ENCODE results near the gene ELK4.

- TF ChIP-seq YY1 (IDR thresholded peaks at IDR 0.05; ENCODE audit: low read depth, low read length) (no peak), POLR2A (IDR thresholded peaks at IDR 0.05; ENCODE audit: control extremely low read depth in 1 of 2, low read depth in 2 of 2, low read length in 2 of 2) (no peak), JUN (IDR thresholded peaks at IDR 0.05; ENCODE audit: low read depth, low read length) (no peak), CTCF (IDR thresholded peaks at IDR 0.05; ENCODE audit: control extremely low read depth in 1 of 3, insufficient read depth in 1 of 3, low read depth in 1 of 3, low read length in 3 of 3) (no peak), TBP (IDR thresholded peaks at IDR 0.05; ENCODE audit: low read depth, low read length) (no peak), RBBP5 (IDR thresholded peaks at IDR 0.05; ENCODE audit: borderline replicate concordance, low read depth, low read length) (no peak), SP1 (IDR thresholded peaks at IDR 0.05; ENCODE audit: low read depth, low read length) (no peak), BACH1 (IDR thresholded peaks at IDR 0.05; ENCODE audit: low read length) (no peak)
These were observed 12.4 kb downstream of the ELK4 start for GRCh38 chr1:205619376-205619775.
